ENCODE results near the gene DHX57.
"Not testable (repeated sequence)": the region's sequence is repeated elsewhere in the genome, so short reads cannot be mapped to it uniquely, and the experiment has no call there.

The DHX57 gene

GRCh38 chr2:38797250-38797676 lies 78.5 kb downstream of the DHX57 start:
- TF ChIP-seq POLR2A (IDR thresholded peaks at IDR 0.05; ENCODE audit: low read length) (no peak), GATA1 (IDR thresholded peaks at IDR 0.05; ENCODE audit: low read depth, low read length) (no peak)
- no peak for DNase-seq

DNA sequence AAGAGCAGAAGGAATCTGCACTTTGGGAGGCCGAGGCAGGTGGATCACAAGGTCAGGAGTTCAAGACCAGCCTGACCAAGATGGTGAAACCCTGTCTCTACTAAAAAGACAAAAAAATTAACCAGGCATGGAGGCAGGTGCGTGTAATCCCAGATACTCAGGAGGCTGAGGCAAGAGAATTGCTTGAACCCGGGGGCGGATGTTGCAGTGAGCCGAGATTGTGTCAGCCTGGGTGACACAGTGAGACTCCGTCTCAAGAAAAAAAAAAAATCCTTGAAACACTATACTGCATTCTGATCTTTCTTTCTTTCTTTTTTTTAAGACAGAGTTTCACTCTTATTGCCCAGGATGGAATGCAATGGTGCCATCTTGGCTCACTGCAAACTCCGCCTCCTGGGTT lies 80.7 kb downstream of the DHX57 start:
- not testable (repeated sequence) for DNase-seq

DNA sequence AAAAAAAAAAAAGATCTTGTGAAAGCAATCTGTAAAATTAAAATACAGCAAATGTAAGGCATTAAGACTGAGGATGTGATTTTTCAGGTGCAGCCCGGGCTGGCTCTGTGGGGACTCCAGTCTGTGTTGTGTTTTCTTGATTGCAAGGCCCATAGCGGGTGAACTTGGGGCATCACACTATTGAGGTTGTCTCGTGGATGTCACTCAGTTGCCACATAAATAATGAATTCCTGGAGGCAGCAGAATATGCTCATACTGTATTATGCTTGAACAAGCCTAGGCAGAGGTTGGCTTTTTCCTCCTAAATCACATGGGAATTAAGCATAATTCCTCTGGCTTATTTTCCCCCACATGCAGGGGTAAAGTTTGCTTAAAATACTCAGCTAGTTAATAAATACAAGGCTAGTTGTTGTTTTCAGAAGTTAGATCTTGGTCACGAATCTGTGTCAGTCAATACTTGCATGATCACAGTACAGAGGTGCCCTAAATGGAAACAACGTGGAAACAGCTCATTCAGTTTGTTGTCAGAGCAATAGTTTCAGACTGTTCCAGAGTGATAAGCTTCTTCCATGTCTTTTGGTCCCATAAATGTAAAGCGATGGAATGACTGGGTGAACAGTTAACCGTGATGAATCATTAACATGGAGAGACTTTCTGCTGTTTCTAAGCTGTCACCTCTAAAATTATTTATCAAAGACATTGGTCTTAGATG lies 81.3 kb downstream of the DHX57 start:
- no peak for DNase-seq
- TF ChIP-seq GATA1 (IDR thresholded peaks at IDR 0.05; ENCODE audit: low read depth, low read length): no peak

DNA sequence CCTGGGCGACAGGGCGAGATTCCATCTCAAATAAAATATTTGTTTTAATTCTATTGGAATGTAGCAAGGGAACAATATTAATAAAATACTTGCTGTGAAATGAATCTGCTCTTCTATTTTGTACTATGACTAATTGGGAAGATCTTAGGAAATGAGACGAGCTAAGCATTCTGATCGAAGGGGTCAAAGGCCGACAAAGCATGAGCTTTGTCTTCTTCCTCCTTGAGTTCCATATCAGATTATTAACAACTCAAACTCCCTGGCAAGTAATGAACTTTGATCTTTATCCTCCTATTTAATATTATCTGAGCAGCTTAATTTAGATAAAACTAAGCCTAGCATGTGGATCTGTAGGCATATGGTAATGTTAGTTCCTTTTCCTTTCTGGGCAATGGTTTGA lies 82.2 kb downstream of the DHX57 start:
- no peak for DNase-seq
- TF ChIP-seq GATA1 (IDR thresholded peaks at IDR 0.05; ENCODE audit: low read depth, low read length) (no peak), POLR2A (IDR thresholded peaks at IDR 0.05; ENCODE audit: low read length) (no peak)

GRCh38 chr2:38792751-38793150 lies 83.0 kb downstream of the DHX57 start:
- DNase-seq: no peak
- TF ChIP-seq POLR2A (IDR thresholded peaks at IDR 0.05; ENCODE audit: low read length): no peak
- TF ChIP-seq GATA1 (IDR thresholded peaks at IDR 0.05; ENCODE audit: low read depth, low read length): no peak

DNA sequence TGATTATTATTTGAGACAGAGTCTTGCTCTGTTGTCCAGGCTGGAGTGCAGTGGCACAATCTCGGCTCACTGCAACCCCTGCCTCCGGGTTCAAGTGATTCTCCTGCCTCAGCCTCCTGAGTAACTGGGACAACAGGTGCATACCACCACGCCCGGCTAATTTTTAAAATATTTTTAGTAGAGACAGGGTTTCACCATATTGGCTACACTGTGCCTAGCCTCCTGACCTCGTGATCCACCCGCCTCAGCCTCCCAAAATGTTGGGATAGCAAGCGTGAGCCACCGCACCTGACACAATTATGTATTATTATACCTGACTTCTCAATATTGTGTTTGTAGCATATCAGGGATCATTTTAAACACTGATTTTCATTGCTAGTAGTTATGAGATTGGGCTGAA lies 83.4 kb downstream of the DHX57 start:
- not testable (repeated sequence) for DNase-seq

DNA sequence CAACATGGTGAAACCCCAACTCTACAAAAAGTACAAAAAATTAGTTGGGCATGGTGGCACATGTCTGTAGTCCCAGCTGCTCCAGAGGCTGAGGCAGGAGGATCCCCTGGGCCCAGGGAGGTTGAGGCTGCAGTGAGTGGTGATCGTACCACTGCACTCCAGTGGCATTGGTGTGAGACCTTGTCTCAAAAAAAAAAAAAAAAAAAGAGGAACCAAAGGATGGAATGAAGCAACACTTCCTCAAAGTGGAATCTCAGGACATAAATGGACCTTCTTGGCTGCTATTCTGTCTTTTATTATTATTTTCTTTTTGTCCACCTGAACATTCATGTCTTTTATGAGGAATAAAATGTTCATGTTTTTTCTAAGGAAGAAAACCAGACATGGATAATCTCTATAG lies 84.0 kb downstream of the DHX57 start:
- no peak for TF ChIP-seq POLR2A (IDR thresholded peaks at IDR 0.05; ENCODE audit: low read length)
- no peak for TF ChIP-seq GATA1 (IDR thresholded peaks at IDR 0.05; ENCODE audit: low read depth, low read length)
- DNase-seq: no peak

DNA sequence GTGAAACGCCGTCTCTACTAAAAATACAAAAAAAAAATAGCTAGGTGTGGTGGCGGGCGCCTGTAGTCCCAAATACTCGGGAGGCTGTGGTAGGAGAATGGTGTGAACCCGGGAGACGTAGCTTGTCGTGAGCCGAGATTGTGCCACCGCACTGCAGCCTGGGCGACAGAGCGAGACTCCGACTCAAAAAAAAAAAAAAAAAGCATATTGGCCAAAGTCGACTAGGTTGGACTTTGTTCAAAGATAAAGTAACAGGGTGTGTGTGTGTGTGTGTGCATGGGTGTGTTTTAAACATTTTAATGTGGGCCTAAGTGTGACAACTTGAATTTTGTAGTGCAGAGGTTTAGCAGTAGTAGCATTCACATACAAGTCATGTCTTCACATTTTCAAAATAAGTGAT lies 86.0 kb downstream of the DHX57 start:
- no peak for DNase-seq
- TF ChIP-seq GATA1 (IDR thresholded peaks at IDR 0.05; ENCODE audit: low read depth, low read length) (no peak), POLR2A (IDR thresholded peaks at IDR 0.05; ENCODE audit: low read length) (no peak)

DNA sequence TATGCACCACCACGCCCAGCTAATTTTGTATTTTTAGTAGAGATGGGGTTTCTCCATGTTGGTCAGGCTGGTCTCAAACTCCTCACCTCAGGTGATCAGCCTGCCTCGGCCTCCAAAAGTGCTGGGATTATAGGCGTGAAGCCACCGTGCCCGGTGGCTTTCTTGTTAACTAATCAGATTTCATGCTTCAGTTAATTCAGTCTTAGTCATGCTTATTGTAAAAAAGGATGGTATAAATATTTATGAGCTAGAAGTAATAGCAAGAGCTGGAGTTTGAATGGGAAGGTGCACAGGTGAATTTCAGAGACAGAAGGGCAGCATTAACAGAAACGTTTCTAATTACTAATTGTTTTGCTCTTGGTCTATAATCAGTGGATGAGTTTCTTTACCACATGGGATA lies 87.4 kb downstream of the DHX57 start:
- TF ChIP-seq POLR2A (IDR thresholded peaks at IDR 0.05; ENCODE audit: low read length): no peak
- no peak for TF ChIP-seq GATA1 (IDR thresholded peaks at IDR 0.05; ENCODE audit: low read depth, low read length)

GRCh38 chr2:38783586-38783985 lies 92.1 kb downstream of the DHX57 start:
- no peak for DNase-seq
- no peak for TF ChIP-seq POLR2A (IDR thresholded peaks at IDR 0.05; ENCODE audit: low read length)
- TF ChIP-seq GATA1 (IDR thresholded peaks at IDR 0.05; ENCODE audit: low read depth, low read length): no peak

More for the DNA sequence above, 87.4 kb downstream of the DHX57 start:
- no peak for DNase-seq

DNA sequence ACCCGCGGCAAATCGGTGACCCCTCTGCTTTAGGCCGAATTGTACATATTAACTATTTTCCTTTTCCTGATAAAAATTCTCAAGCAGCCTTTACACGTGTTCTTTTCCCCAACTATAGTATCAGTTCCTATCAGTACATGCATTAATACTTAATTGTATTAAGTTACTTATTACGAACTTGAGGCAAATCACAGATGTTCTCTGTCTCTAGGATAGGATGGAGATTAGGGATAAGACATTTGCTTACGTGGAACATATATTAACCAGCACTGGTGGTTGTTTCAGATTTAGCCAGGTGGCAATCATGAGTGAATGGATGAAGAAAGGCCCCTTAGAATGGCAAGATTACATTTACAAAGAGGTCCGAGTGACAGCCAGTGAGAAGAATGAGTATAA lies 97.0 kb downstream of the DHX57 start:
- no peak for DNase-seq
- TF ChIP-seq POLR2A (IDR thresholded peaks at IDR 0.05; ENCODE audit: low read length): no peak
- no peak for TF ChIP-seq GATA1 (IDR thresholded peaks at IDR 0.05; ENCODE audit: low read depth, low read length)

DNA sequence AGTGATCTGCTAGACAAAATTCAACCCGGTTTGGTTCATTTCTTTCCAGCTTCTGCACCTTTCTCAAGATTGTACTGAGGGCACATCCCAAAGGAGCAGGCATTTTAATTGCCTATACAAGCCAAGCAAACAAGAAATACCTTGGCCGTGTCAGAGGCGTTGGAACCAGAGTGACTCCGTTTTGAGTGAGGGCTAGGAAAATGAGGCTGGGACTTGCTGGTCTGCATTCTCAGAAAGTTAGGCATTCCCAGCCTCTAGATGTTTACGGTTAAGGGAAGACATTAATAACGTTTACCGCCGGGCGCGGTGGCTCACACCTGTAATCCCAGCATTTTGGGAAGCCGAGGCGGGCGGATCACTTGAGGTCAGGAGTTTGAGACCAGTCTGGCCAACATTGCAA lies 99.2 kb downstream of the DHX57 start:
- no peak for DNase-seq
- no peak for TF ChIP-seq GATA1 (IDR thresholded peaks at IDR 0.05; ENCODE audit: low read depth, low read length)
- no peak for TF ChIP-seq POLR2A (IDR thresholded peaks at IDR 0.05; ENCODE audit: low read length)

DNA sequence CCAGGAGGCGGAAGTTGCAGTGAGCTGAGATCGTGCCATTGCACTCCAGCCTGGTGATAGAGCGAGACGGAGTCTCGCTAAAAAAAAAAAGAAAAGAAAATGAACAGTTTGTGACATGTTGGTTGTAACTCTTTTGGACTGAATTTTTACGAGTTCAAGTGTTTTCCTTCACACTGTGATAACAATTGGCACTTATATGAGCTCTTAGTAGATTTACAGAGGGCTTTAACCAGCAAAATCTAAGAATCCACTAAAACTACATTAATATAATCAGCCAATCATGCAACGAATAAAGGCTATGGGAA lies 99.9 kb downstream of the DHX57 start:
- TF ChIP-seq POLR2A (IDR thresholded peaks at IDR 0.05; ENCODE audit: low read length) (no peak), GATA1 (IDR thresholded peaks at IDR 0.05; ENCODE audit: low read depth, low read length) (no peak)
- no peak for DNase-seq

GRCh38 chr2:38775097-38775920 lies 100.4 kb downstream of the DHX57 start:
- TF ChIP-seq GATA1 (IDR thresholded peaks at IDR 0.05; ENCODE audit: low read depth, low read length) (no peak), POLR2A (IDR thresholded peaks at IDR 0.05; ENCODE audit: low read length) (no peak)

DNA sequence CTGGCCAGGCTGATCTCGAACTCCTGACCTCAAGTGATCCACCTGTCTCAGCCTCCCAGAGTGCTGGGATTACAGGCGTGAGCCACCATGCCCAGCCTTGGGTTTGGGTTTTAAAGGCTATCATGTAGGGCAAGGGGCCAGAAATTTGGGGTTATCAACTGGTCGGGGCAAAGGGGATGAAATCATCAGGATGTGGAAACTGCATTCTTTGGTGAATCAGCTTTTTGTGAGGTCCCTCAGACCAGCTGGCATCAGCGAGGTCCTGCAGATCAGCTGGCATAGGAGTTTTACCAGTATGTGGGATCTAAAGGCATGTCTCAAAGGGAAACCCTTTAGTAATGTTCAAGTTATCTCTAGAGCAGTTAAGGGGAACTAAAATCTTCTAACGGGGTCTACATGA lies 104.1 kb downstream of the DHX57 start:
- TF ChIP-seq POLR2A (IDR thresholded peaks at IDR 0.05; ENCODE audit: low read length) (no peak), GATA1 (IDR thresholded peaks at IDR 0.05; ENCODE audit: low read depth, low read length) (no peak)
- peak in 1 of 2 experiments; percentile 7 for DNase-seq

More at GRCh38 chr2:38775097-38775920, 100.4 kb downstream of the DHX57 start:
- DNase-seq: no peak
